NB4 (cell line): ENCODE measurements around the gene RER1.

ENCODE experiments used
- CTCF ChIP-seq: IDR thresholded peaks from one replicate; pipeline ENCODE4 v1.5.1; 2012; ENCODE audit warnings: low read depth, low read length
- MYC ChIP-seq: IDR thresholded peaks from 2 replicates; pipeline ENCODE4 v1.6.1; 2011; ENCODE audit warnings: low read depth, low read length
- POLR2A ChIP-seq: IDR thresholded peaks from 2 replicates; pipeline ENCODE4 v1.6.1; 2011; ENCODE audit warnings: mild to moderate bottlenecking; ENCODE audit not compliant: insufficient read length; ENCODE audit errors: extremely low read depth
- TF ChIP-seq, protein P1 (sequence below): IDR thresholded peaks from 2 replicates; pipeline ENCODE4 v1.6.1; 2011; ENCODE audit warnings: low read depth, low read length

GRCh38 chr1:2394220-2394619 lies 2.6 kb downstream of the RER1 start:
- TF ChIP-seq POLR2A (no peak), CTCF (no peak), MYC (no peak)
- TF ChIP-seq, protein P1, sequence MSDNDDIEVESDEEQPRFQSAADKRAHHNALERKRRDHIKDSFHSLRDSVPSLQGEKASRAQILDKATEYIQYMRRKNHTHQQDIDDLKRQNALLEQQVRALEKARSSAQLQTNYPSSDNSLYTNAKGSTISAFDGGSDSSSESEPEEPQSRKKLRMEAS = no peak
